GM12875 (cell line): ENCODE results near the gene C16orf96.

Source experiments
- H3K4me3 ChIP-seq: one replicate; pipeline ENCODE4 v1.5.1; 2011; ENCODE audit warnings: low read depth, low read length, control low read depth
- TF ChIP-seq, protein P1 (sequence below): IDR thresholded peaks from 2 replicates; pipeline ENCODE4 v1.5.1; 2011; ENCODE audit warnings: low read depth, mild to moderate bottlenecking, control low read depth, inconsistent platforms, low read length, moderate library complexity, borderline replicate concordance; ENCODE audit not compliant: insufficient read depth

The C16orf96 gene

DNA sequence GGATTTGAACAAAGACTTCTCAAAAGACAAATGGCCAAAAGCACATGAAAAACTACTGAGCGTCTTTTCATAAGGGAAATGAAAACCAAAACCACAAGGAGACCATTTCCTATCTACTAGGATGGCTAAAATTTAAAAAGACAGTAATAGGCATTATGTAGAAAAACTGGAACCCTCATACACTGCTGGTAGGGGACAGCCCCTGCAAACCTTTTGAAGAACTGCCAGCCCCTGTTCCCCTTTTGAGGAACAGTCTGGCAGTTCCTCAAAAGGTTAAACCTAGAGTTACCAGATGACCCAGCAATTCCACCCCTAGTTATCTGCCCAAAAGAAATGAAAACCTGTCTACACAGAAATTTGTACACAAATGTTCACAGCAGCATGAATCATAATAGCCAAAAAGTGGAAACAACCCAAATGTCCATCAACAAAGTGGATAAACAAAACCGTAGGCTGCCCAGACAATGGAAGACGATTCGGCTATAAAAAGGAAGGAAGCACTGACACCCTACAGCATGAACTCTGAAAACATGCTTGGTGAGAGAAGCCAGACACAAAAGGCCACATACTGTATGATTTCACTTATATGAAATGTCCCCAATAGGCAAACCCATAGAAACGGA lies 40.4 kb upstream of the C16orf96 start:
- no peak overlapping the region for H3K4me3 ChIP-seq
- TF ChIP-seq, protein P1, sequence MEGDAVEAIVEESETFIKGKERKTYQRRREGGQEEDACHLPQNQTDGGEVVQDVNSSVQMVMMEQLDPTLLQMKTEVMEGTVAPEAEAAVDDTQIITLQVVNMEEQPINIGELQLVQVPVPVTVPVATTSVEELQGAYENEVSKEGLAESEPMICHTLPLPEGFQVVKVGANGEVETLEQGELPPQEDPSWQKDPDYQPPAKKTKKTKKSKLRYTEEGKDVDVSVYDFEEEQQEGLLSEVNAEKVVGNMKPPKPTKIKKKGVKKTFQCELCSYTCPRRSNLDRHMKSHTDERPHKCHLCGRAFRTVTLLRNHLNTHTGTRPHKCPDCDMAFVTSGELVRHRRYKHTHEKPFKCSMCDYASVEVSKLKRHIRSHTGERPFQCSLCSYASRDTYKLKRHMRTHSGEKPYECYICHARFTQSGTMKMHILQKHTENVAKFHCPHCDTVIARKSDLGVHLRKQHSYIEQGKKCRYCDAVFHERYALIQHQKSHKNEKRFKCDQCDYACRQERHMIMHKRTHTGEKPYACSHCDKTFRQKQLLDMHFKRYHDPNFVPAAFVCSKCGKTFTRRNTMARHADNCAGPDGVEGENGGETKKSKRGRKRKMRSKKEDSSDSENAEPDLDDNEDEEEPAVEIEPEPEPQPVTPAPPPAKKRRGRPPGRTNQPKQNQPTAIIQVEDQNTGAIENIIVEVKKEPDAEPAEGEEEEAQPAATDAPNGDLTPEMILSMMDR, result no peak

DNA sequence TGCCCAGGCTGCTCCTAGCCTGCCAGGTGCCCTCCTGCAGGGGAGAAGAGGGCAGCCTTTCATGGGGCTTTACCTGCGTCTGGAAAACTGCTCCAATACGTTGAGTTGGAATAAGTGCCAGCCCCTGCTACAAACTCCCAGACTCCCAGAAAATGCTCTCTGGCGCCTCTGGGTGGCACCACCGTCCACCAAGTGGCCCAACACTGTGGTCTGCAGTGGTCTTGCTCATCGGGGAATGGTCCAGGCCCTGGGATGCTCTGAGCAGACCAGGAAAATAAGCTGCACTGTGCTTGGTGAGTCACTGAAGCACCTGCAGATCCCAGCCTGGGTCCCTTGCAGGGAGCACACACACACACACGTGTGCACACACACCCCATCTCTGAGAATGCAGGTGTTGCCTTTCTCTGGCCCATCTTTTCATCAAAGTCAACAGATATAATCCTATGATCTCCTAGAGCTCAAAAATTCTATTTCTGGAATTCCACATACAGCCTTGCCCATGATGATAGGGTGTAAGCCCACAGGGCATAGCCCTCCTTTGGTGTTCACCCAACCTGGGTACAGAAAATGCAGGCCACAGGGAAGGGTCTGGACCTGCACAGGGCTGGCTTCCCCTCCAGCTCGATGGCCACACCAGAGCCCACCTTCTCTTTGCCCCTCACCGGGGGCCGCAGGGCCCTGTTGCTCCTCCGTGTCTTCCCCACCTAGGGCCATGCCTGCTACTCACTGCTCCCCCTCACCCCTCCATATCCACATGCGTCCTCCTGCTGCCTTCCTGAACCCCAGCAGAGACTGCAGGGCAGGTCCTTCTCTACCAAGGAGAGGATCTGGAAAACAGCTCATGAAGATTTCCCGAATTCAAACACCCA lies 38.1 kb upstream of the C16orf96 start:
- H3K4me3 ChIP-seq, result no peak overlapping the region
- TF ChIP-seq, protein P1, result peak; percentile 60

DNA sequence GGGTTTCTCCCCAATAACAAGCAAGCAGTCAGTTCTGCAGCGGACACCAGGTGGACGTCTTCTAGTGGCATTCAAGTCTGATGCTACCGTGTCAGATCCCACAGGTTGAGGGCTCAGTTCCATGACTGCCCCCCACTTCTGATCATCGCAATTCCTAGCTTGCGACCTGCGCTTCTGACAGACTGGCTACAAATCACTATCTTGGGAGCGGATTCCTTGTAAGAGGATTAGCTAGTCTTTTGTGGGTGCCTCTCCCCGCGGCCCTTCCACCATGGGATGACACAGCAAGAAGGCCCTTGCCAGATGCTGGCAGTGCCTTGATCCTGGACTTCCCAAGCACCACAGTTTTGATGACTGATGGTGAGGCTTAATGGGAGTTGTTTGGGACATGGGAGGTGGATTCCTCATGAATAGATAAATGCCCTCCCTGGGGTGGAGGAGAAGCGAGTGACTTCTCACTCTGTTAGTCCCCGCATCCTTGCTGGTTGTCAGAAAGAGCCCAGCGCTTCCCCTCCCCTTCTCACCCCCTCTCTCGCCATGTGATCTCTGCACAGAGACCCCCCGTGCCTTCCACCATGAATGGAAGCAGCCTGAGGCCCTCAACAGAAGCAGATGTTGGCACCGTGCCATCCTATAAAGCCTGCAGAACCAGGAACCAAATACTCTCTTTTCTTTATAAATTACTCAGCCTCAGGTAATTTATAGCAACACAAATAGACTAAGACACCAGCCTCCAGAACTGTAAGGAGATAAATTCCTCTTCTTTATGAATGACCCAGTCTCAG lies 36.7 kb upstream of the C16orf96 start:
- TF ChIP-seq, protein P1, result no peak
- no peak overlapping the region for H3K4me3 ChIP-seq

DNA sequence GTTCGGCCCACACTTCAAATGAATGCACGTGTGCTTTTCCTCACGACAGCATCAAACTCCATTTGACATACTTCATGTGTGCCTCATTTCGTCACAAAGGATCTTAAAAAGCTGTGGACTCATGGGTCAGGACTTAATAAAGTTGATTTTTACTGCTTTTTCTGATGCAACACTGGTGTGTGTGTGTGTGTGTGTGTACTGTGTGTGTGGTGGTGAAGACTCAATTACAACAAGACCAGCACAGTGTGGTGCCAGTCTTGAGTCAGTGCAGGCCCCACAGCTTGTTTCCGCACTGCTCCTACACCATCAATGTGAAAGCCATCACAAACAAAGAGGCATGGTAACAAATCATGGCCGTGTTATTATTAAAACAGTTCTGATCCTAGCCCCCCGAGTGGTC lies 35.2 kb upstream of the C16orf96 start:
- no peak overlapping the region for H3K4me3 ChIP-seq
- TF ChIP-seq, protein P1, result no peak

DNA sequence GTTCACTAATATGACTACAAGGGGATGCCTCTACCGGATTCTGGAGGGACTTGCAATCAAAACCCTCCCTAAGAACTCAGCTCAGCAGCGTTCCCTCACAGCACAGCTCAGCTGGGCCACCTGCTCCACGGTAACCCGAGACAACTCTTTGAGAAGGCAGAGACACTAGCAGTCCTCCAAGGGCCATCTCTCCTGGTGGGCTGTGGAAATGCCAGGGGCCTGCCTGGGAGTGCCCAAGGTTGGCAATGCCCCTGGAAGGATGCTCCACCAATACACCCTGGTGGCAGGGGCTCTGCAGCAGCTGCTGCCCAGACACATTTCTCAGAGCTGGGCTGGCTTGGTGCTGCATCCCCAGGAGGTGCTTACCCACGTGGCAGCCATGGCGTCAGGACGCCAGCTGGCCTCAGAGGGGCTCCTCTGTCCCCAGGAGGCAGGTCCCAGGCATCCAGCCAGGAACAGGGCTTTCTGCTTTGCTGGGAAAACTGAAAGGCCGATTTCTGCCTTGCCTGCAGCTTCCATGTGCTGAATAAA lies 34.0 kb upstream of the C16orf96 start:
- TF ChIP-seq, protein P1, result no peak
- H3K4me3 ChIP-seq, result no peak overlapping the region

DNA sequence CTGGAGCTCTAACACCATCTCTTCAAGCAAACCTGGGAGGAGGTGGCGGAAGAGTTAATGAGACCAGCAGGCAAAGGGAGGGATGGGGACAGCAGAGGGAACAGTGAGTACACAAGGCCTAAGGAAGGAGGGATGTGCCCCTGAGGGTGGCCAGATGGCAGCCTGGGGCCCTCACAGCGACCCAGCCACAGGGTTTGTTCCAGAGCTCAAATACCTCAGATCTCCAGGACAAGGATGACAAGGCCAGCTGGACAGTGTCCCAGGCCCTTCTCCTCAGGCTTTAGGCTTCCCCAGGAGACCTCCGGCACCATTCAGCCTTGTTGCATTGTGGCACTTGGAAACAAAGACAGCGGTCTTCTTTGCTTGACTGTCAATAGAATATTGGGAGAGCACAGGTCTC lies 32.5 kb upstream of the C16orf96 start:
- TF ChIP-seq, protein P1, result no peak
- no peak overlapping the region for H3K4me3 ChIP-seq
